PFSK-1 (cell line): ENCODE measurements around the gene COL23A1.

Source experiments
- FOXP2 ChIP-seq: optimal IDR thresholded peaks from 2 replicates; pipeline ENCODE3; 2011; ENCODE audit warnings: borderline replicate concordance, control low read depth, inconsistent platforms; ENCODE audit not compliant: insufficient read depth; ENCODE audit errors: extremely low read length, extremely low read depth
- POLR2AphosphoS5 ChIP-seq: IDR thresholded peaks from 2 replicates; pipeline ENCODE4 v1.6.1; 2012; ENCODE audit warnings: low read depth, mild to moderate bottlenecking, control low read depth, low read length, moderate library complexity
- REST ChIP-seq, 2 experiments: IDR thresholded peaks; 2 replicates each; pipeline versions ENCODE4 v1.6.1 to v1.8.0; 2011 to 2012; ENCODE audit warnings: low read depth in 2 of 2, low read length in 2 of 2, control low read depth in 1 of 2, inconsistent platforms in 1 of 2, mild to moderate bottlenecking in 1 of 2, moderate library complexity in 1 of 2; ENCODE audit not compliant: insufficient read depth in 1 of 2
- SIN3A ChIP-seq: IDR thresholded peaks from 2 replicates; pipeline ENCODE4 v1.6.1; 2012; ENCODE audit warnings: mild to moderate bottlenecking, low read length, moderate library complexity, borderline replicate concordance; ENCODE audit not compliant: insufficient read depth
- TAF1 ChIP-seq: IDR thresholded peaks from 2 replicates; pipeline ENCODE4 v1.6.1; 2012; ENCODE audit warnings: low read length, control low read depth, borderline replicate concordance; ENCODE audit not compliant: insufficient read depth

- no peak for TF ChIP-seq FOXP2
- TF ChIP-seq SIN3A = no peak
- TF ChIP-seq TAF1 = no peak
- TF ChIP-seq REST (IDR thresholded peaks at IDR 0.05; ENCODE audit: insufficient read depth in 1 of 2, low read depth in 2 of 2, low read length in 2 of 2) = no peak
- TF ChIP-seq POLR2AphosphoS5 = no peak
These were observed 230.5 kb downstream of the COL23A1 start for GRCh38 chr5:178359738-178360137.
